H1 (cell line): ENCODE data around the gene CA7. TPM values are rescaled to one million over a fixed set of nuclear protein-coding genes. Genes with fewer than 3 reads are reported as not detected.

ENCODE experiments used
- CBX5 ChIP-seq: fragments of 300-800, 300-1000 bp; sonication (generic); IDR thresholded peaks from 2 replicates; pipeline ENCODE4 v1.7.1; 2016; ENCODE audit warnings: antibody characterized with exemption, low read length, low read depth
- EGR1 ChIP-seq: IDR thresholded peaks from 2 replicates; pipeline ENCODE4 v1.6.1; 2011; ENCODE audit warnings: low read depth, low read length, borderline replicate concordance
- EP300 ChIP-seq, 2 experiments: IDR thresholded peaks; 1 replicate in 1 of 2; 2 replicates in 1 of 2; pipeline ENCODE4 v1.6.1; 2011 to 2012; ENCODE audit warnings: low read depth in 2 of 2, low read length in 2 of 2, mild to moderate bottlenecking in 2 of 2, borderline replicate concordance in 1 of 2, inconsistent platforms in 1 of 2, moderate library complexity in 1 of 2
- EZH2 ChIP-seq: fragments of 200-600 bp; sonication (generic); IDR thresholded peaks from 2 replicates; pipeline ENCODE4 v1.7.1; 2012; ENCODE audit warnings: low read depth, mild to moderate bottlenecking, moderate library complexity, low read length, inconsistent platforms; ENCODE audit not compliant: severe bottlenecking
- GABPA ChIP-seq: IDR thresholded peaks from 2 replicates; pipeline ENCODE4 v1.6.1; 2011; ENCODE audit warnings: mild to moderate bottlenecking, low read length, moderate library complexity, borderline replicate concordance; ENCODE audit not compliant: insufficient read depth
- NRF1 ChIP-seq: IDR thresholded peaks from 2 replicates; pipeline ENCODE4 v1.6.1; 2011; ENCODE audit warnings: mild to moderate bottlenecking, low read depth, low read length, improper control_type of control experiment
- TCF12 ChIP-seq: IDR thresholded peaks from 2 replicates; pipeline ENCODE4 v1.6.1; 2011; ENCODE audit warnings: low read depth, mild to moderate bottlenecking, low read length
- polyA plus RNA-seq, 7 experiments: library from polyadenylated mRNA; depleted of rRNA in 3 of 7; stranded (reverse) in 5 of 7; unstranded in 2 of 7; fragments of >200 nt in 5 of 7; fragments of 200-250 nt in 2 of 7; gene quantifications; 1 replicate in 5 of 7; 2 replicates in 1 of 7; 4 replicates in 1 of 7; pipeline versions ENCODE4 v1.2.1 to v1.2.3, GENCODE V29; 2011 to 2013; ENCODE audit warnings: missing spikeins in 2 of 7, mixed read lengths in 2 of 7
- total RNA-seq: library from RNA; stranded (reverse); fragmentation: NEBNext Ultra II Directional; extraction: Animal tissue kit (Norgen Biotek cat#: 25700); gene quantifications from 2 replicates; pipeline ENCODE4 v1.2.1, GENCODE V29; 2021

The CA7 gene
- total and polyA plus RNA-seq, 2 of the 8 experiments (the other 6 are each of a cell fraction or from before 2014, with no cell fraction given) = 1.7 to 2.7 TPM

DNA sequence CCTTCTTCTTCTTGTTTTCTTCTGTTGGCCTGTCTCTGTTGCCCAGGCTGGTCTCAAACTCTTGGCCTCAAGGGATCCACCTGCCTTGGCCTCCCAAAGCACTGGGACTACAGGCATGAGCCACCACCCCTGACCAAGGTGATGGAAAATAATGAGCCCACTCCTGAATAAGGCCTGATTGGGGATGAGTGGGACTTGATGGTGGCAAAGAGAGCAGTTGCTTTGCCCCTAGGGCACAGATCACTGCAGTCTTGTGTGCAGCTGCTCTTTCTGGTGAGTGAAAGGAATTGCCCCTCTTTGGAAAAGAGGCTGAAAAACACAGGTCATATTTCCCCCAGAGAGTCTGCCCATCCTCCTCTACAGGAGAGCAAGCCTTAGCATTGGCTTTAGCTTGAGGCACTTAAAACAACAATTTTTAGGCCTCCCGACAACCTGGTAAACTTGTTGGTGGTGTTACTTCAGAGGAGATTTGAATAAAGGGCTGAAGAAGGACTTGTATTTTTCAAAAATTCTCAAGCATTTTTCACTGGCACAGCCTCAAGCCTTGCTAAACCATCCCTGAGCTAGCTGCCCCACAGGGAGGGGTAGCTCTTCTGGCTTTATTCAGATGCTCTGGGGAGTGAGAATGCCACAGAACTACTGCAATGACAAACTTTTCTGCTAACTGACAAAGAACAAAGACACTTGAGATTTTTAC is 30.0 kb downstream of the CA7 start (continued):
- TF ChIP-seq EP300 (IDR thresholded peaks at IDR 0.05; ENCODE audit: borderline replicate concordance in 1 of 2, low read depth in 2 of 2, low read length in 2 of 2) (no peak), EGR1 (no peak), GABPA (no peak), NRF1 (no peak), CBX5 (no peak), EZH2 (no peak), TCF12 (no peak)
